Measurements from ENCODE around the gene DRGX.

DRGX gene
- 0 to 0.88 (median 0) reads per million in 17 experiments for total RNA-seq

DNA sequence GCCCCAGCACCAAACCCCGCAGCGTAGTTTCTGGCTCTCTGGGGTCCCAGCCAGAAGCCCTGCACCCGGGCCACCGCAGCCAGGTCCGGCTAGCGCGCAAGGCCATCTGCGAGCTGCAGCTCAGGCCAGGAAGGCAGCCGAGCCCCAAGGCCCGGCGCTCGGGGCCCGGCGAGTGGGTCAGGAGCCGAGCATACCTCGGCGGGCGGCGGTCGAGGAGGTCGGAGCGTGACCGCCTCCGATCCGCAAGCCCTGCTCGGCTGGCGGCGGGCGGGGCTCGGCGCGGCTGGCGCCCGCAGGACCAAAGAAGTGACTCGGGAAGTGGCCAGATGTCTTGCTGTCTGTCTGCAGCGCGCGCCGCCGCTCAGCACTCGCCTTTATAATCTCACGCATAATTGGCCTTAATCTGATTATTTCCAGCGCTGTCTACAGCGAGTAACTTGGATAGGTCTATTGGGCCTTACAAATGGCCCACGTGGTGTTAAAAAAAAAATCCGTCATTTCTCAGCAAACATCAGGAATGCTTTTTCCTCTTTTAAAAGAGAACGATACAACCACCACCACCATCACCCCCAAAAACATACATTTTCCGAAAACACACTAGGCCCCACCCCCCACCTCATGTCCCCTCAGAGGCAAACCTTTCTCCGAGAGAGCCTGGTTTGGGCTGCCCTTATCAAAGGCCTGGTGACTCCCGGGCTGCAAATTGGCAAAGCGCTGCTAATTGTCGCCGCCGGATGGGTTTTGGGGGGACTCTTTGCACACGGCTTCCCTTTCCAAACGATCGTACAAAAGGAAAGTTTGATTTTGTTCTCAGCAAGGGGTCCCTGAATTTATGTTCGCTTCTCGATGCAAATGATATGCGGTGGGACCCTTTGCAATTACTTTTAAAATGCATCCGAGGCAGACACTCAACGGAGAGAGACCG lies at the start of gene DRGX:
DRGX (minus strand) TSS at position 349 of the 925 bp plus-strand sequence. CDS start 649 bp downstream, outside the sequence.
- DNase-seq: peak in 1 of 4 experiments; percentile 24

DNA sequence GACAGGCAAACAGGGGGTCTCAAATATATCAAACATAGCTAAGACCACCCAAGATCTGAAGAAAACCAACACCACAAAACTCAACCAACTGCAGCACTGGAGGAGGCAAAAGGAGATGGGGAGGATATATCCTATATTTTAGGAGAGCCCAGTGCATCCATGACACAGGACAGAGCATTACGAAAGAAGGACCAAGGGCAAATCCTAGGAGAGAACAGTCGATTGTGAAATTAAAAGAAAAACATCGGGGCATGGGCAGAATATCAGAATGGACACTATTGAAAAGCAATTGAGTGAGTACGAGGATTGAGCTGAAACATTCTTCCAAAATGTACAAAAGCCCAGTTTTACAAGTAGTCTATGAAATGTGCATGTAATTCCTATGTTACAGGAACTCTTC lies 48.5 kb upstream of the DRGX start:
- no peak for DNase-seq

DNA sequence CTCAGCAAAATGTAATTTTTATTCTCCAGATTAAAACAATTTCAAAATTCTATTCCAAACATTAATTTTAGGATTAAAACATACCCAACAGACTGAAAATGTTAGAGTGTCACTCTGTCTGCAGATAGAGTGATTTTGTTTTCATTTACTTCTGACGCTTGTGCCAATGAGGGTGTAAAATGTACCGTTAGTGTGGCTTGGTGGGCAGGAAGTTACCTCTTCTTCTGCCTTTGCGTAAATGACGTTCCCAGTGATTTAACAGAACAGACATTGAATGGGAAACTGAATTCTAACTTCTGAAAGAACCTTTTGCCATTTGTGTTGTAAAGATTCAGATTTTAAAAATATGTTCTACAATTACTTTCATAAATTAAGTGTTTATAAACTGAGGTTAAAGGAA lies 47.0 kb upstream of the DRGX start:
- DNase-seq: no peak

DNA sequence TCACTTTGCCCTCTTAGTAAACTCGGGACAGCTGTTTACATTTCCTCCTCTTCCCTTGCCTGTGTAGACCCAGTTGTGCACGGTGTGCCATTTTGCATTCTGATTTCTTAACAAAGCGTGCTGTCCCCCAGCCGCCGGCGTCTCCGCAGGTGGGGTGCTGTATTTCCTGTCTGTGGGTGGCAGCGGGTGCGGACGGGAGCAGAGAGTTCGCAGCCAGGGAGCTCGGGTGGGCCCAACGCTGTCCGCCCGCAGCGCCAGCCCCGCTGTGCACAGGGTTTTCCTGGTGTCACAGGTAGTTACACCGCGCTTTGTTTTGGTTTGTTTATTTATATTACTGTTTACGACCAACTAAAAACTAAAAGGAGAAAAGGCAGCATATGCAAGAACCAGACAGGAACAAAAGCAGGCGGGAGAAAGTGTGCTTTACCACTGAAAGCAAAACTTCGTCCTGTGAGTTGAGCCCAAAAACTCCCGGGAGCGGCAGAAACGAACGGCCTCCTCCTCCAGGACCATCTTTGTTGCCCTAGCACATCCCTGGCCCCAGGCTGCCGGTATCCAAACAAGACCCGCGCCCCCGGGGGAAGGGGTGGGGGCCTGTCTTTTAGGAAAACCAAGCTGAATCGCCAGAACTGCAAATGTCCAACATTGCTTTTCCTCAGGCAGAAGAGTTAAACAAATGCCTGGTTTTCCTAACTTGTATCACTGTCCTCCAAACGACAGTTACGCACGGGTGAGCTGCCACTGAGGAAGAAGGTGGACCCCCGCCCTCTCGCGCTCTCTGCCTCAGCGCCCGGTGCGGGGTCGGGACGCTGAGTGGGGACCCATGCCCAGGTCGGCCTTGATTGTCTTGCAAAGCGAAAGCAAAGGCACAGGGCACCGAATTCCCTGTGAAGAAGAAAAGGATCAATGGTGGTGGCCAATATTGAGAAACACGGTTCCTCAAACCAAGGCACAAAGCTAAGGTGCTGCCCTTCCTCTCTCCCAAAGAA lies 45.9 kb upstream of the DRGX start:
- no peak for DNase-seq

DNA sequence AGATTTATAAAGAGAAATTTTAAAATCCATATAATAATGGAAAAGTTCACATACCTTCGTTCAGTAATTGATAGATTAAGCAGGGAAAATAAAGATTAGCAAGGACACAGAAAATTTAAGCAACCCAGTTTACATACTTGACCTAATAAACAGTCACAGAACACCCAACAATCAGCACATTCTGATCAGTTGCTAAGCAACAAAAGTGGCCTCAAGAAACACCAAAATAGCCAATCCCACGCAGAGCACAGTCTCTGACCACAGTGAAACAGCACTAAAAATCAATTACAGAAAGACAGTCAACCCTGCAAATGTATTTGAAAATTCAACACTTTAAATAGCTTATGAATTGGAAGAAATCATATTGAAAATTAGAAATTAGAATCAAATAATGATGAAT lies 39.3 kb upstream of the DRGX start:
- DNase-seq: no peak

DNA sequence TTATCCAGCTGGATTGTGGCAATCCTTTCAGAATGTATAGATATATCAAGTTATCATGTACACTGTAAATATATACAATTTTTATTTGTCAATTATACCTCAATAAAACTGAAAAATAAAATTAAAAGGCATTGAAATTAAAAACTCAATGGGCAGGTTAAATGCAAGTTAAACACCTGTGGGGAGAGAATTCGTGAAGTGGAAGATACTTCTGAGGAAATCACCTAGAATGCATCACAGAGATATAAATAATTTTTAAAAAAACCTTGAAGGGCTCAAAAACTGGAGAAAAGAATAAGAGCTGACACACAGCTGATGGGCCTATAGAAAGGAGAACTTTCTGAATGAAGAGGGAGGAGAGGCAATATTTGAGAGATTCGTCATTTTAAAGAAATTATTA lies 37.2 kb upstream of the DRGX start:
- no peak for DNase-seq

DNA sequence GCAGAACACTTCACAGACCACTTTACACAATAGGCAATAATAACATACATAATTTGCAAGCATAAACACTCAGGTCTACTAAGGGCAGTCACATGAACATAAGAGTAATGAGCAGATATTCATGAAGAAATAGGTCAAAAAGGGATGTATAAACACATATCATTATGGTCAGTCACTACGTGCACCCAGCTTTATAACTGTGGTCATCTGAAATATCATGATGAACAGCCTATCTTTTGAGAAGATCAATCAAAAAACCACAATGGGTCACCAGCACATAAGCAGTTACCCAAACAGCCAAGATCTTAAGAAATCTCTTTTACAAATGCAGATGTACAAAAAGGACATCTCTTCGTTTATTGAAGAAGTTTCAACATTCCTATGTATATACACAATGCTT lies 35.5 kb upstream of the DRGX start:
- no peak for DNase-seq

DNA sequence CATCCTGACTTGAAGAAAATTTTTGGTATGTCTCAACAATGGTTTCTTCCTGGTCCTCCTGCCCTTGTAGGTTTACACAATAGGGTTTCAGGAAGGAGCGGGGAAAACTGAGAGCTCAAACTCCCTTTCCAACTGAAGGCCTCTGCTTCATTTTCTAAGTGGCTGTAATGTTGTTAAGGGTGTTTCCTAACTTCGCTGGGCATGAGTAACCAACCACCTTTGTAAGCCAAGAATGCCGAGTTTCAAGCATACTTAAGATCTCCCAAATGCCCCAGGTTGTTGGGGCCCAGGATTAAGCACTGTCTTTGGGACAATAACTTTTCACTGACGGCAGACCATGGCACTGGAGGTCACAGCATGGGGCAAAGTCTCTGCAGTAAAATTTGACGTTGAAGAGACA lies 33.6 kb upstream of the DRGX start:
- no peak for DNase-seq

DNA sequence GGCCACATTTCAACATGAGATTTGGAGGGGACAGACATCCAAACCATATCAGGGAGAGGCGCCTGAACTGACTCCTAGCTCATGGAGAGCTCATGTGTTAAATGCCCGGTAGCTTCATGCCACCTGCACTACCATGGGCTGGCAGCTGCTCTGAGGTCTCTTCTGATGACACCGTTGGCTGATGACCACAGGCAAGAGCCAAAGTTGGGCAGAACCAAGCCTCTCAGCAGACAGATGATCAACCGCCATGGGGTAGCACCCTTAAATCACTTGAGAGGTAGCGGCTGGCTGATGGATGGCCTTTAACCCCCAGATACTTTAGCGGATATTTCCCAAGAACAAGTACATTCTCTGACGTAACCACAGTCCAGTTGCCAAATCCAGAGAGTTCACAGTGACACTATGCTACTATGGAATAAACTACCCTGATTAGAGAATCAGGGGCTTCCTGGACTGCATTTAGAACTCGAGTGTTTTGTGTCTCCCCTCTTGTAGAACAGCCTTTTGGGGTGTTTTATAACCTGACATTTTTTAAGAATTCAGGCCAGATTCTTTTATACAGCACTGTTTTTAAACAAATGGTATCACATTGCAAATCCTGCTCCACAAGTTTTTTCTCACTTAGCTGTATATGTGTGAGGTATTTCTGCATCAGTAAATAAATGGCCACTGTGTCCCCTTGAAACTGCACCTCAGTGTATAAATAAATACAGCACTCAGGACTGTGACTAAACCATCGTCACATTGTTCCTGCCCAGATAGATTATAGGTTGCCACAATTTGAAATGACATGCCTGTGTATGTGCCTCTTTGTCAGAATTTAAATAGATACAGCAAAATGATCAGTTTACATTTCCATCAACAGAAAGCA lies 30.8 kb upstream of the DRGX start:
- no peak for DNase-seq

DNA sequence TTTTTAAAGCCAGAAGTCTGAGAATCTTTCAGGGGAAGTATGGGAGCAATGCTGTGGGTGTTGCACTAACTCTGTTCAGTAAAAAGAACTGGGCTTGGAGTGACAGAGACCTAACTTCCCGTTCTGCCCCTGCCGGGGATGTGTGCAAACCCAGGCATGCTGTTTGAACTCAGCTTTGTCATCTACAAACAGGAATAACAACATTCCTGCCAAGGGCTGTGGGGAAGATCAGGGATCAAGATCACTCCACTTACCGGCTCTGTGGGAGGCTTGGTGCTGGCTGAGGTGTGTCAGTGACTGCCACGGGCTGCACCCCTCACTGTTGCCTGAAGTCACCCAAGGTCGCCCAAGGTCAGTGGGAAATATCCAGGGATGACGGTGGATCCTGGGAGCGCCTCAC lies 23.1 kb upstream of the DRGX start:
- DNase-seq: peak; percentile 51 to 75 (median 66)

DNA sequence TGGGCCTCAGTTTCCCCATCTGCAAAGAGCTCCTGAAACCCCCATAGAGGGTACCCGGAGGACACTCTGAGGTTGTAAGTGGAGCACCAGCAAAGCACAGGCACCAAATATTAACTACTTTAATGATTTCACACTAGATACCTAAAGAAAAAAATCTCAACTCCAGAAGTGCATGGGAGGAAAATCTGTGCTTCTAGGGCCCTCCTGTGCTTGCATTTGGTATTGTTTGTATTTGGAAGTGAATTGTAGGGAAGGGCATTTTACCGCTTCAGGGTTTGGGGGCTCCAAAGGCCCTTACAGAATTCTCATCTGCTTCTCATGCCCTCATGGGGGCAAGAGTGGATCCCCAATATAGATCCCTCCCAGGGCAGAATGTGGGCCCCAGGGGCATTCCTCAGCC lies 22.4 kb upstream of the DRGX start:
- DNase-seq: no peak

DNA sequence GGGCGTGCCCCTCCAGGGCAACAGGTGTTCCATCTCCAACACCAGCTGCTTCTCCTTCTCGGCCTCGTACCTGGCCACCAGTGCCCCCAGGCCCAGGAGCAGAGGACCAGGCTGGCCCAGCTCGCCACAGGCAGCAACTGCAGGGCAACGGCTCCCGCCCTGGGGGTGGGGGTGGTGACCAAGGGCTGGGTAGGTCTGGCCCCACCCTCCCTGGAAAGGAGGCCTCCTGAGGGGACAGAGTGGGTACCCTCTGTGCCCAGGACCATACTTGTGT lies 22.1 kb upstream of the DRGX start:
- DNase-seq: no peak

DNA sequence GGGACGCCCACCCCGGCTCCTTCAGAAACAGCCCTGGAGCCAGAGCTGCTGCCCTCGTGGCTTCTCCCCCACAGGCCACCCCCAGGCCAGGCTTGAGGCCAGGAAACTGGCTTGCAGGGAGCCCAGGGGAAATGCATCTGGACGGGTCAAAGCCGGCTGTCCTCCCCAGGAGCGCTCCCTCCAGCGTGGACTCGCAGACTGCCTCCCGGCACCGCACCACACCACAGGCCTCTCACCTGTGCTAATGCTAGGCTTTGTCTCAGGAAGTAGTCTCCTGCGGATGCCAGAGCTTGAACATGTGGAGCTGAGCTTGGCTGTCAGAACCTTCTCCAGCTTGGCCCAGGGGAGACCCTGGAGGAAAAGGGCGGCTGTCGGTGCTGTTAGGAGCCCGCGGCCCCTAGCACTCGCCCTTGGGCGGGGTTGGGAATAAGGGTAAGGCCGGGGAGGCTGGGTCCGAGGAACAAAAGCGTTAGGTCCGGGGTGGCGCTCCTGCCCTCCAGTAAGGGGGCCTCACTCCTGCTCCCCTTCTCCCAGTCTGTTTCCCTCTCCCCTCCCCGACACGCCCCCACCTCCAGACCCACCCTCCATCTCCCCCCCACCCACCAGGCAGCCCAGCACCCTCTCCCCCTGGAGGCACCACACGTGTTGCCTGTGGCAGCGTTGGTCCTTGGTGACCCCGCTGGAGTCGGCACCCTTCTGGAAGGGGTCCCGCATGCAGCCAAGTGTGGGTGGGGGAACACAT lies 21.6 kb upstream of the DRGX start:
- no peak for DNase-seq

DNA sequence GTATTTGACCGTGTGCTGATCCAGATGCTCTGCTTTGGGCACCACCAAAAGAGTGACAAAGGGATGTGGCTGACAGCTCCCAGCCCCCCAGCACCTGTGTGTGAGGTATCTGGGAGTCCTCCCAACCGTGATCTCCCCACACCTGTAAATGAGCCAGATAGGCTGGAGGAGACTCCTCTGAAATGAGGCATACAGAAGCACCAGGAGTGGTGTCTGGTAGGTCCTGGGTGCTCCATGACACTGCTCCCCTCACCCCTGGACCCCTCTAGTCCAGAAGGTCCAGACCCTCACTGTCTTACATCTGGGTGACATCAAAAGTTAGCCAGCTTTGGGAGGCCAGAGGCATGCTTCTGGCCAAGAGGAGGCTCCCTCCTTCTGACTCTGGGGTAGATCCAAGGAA lies 20.0 kb upstream of the DRGX start:
- DNase-seq: no peak

DNA sequence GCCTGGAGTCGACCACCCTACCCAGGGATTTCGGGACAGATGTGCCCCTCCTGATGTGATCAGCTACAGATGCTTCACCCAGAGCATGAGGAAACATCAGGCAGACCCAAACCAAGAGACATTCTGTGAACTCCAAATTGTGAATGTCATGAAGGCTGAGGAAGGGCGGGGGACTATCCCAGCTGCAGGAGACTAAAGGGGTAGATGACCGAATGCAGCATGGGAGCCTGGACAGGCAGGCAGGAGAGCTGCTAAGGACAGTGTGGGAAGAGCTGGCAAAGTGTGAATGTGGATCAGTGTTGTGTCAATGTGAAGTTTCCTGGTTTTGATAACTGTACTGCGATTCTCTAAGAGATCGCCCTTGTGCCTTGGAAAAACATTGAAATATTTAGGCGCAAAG lies 19.2 kb upstream of the DRGX start:
- no peak for DNase-seq

DNA sequence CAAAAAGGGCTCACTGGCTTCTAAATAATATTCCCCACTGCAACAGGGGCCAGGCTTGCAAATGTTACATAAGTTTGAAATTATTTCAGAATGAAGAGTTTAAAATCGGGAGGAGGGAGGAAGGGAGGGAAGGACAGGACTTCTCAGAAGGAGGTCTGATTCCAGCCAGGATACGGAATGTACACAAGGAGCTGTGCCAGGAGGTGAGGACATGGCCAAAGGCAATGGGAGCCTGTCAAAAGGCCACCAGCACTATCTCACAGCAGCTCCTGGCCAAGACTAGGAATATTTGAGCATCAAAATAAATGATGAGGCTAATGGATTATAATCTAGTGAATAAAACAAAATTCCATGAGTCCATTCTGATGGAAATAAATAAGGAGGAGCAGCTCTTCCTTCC lies 18.6 kb upstream of the DRGX start:
- DNase-seq: no peak

DNA sequence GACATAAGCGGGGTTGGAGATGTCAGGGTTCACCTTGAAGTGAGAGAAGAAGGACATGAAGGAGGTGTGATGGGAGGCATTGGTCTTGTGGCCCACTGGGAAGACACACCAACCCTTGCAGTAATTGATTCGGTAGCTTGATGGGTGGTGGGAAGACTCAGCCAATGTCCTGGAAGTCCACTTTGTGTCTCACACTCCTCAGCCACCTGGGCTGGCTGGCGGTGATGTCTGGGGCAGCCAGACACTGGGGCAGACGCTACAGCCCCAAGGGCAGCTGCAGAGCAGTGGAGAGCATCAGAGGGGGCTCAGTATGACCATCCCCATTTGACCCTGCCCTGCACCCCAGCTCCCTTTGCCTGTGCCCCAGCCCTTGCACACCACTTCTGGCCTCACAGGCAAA lies 16.7 kb upstream of the DRGX start:
- DNase-seq: no peak

DNA sequence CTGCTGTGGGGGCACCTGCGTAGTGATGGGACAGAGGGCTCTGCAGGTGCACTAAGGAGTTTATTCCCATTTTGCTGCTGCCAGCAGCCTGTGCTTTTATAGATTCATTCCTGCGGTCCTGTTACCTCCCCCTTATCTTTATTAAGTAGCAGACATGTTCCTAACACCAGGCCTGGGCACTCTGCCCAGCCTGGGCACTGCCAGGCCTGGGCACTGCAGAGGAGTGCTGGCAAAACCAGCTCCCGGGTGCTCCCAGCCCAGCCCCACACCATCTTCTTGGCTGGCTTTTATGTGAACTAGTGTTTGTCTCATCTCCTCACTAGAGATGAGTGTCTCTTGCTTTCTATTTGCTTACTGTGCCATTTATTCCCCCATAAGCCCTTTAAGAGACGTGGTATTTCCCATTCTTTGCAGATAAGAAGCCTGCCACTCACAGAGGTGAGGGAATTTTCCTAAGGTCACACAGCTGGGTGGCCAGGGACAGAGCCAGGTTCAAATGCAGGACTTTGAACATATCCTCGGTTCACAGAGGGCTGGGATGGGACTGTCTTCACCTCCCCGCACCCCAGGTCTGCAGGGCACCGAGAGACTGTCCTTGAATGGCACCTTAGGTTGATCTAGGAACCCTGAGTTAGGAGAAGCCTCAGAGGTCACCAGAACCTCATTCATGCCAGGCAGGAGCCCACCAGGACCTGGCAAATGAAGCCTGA lies 14.6 kb upstream of the DRGX start:
- no peak for DNase-seq

DNA sequence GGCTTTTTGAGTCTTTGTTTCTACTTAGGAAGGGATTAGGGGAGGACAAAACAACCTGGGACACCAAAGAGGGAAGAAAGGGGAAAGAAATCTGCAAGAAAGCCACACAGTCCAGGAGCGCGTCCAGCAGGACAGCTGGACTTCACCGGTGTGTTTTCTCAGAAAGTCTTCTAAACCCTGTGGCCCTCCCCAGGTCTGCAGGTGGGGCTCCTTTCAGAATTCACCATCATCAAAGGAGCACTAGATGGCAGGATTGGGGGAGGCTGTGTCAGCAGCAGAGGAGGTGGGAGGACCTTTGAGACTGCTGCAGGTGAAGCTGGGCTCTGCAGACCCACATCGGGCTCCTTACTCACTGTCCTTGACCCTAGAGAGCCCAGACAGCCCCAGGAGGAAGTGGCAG lies 13.9 kb upstream of the DRGX start:
- DNase-seq: no peak

DNA sequence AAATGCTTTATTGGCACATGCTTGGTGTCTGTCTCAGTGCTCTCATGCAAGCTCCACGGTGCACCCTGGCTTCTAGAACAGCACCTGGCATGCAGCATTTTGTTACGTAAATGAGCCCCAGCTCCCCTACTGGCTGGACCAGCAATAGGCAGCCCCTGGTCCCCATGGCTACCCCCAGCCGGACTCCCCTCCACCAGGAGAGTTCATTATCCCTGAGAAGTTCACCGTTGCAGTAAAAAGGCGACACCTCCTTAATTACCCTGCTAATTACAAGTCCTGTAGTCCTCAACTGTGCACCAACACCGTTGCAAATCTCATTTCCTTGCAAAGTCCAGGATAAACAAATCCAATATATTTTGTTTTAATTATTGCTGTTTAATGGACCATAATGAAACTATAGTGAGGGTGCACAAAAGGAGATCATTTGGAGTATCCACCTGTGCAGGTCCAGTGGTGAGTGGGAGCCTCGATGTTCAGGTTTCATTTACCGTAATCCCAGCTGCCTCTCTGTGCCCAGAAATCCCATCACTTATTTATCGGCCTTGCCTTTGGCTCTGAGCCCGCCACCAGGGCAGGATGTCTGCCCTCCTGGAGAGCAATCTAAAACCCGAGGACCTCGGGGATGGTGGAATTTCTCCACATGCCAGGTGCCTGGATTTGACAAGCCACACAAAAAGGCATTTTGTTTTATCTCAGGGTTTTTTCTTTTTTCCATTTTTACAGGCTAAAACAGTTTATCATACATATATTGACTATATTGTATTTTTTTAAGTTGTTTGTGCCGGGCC lies 12.8 kb upstream of the DRGX start:
- DNase-seq: no peak

Data from suppressor macrophage (primary cell).